HEK293T (cell line): ENCODE data around the gene VAV2.

ENCODE experiments used
- ARNT ChIP-seq: fragments of 450-650 bp; IDR thresholded peaks from 2 replicates; pipeline ENCODE4 v1.6.1; 2017; ENCODE audit warnings: mild to moderate bottlenecking
- BHLHE40 ChIP-seq: fragments of 450-650 bp; IDR thresholded peaks from 2 replicates; pipeline ENCODE4 v1.6.1; 2016; ENCODE audit warnings: mild to moderate bottlenecking, moderate library complexity, borderline replicate concordance
- ELF4 ChIP-seq: fragments of 450-650 bp; IDR thresholded peaks from 2 replicates; pipeline ENCODE4 v1.6.1; 2017; ENCODE audit warnings: antibody characterized with exemption
- FOXA1 ChIP-seq: fragments of 450-650 bp; IDR thresholded peaks from 2 replicates; pipeline ENCODE4 v1.6.1; 2016; ENCODE audit warnings: mild to moderate bottlenecking
- FOXK2 ChIP-seq: fragments of 450-650 bp; IDR thresholded peaks from 2 replicates; pipeline ENCODE4 v1.6.1; 2016; ENCODE audit warnings: mild to moderate bottlenecking
- FOXM1 ChIP-seq: fragments of 450-650 bp; IDR thresholded peaks from 2 replicates; pipeline ENCODE4 v1.6.1; 2017; ENCODE audit warnings: mild to moderate bottlenecking, borderline replicate concordance
- HDGF ChIP-seq: fragments of 450-650 bp; IDR thresholded peaks from 2 replicates; pipeline ENCODE4 v1.6.1; 2017; ENCODE audit warnings: antibody characterized with exemption, borderline replicate concordance
- L3MBTL2 ChIP-seq: fragments of 450-650 bp; conservative IDR thresholded peaks from 2 replicates; pipeline ENCODE4 v1.6.1; 2016; ENCODE audit warnings: mild to moderate bottlenecking
- LEF1 ChIP-seq: fragments of 450-650 bp; IDR thresholded peaks from 2 replicates; pipeline ENCODE4 v1.6.1; 2017; ENCODE audit warnings: mild to moderate bottlenecking, borderline replicate concordance
- NFRKB ChIP-seq: fragments of 450-650 bp; IDR thresholded peaks from 2 replicates; pipeline ENCODE4 v1.6.1; 2016; ENCODE audit warnings: mild to moderate bottlenecking, moderate library complexity
- SP1 ChIP-seq: fragments of 450-650 bp; IDR thresholded peaks from 2 replicates; pipeline ENCODE4 v1.6.1; 2017
- SUZ12 ChIP-seq: fragments of 450-650 bp; IDR thresholded peaks from 2 replicates; pipeline ENCODE4 v1.6.1; 2016; ENCODE audit warnings: mild to moderate bottlenecking
- ZNF384 ChIP-seq: fragments of 450-650 bp; IDR thresholded peaks from 2 replicates; pipeline ENCODE4 v1.6.1; 2016
- TF ChIP-seq, protein P1 (sequence below): fragments of 450-650 bp; IDR thresholded peaks from 2 replicates; pipeline ENCODE4 v1.6.1; 2016

GRCh38 chr9:133886563-133887501 lies 105.3 kb downstream of the VAV2 start:
- TF ChIP-seq SP1, result no peak
- no peak for TF ChIP-seq ELF4
- TF ChIP-seq HDGF, result no peak
- TF ChIP-seq ARNT, result no peak
- TF ChIP-seq LEF1, result no peak
- TF ChIP-seq FOXM1, result no peak
- TF ChIP-seq ZNF384, result no peak
- TF ChIP-seq NFRKB, result no peak
- TF ChIP-seq, protein P1, sequence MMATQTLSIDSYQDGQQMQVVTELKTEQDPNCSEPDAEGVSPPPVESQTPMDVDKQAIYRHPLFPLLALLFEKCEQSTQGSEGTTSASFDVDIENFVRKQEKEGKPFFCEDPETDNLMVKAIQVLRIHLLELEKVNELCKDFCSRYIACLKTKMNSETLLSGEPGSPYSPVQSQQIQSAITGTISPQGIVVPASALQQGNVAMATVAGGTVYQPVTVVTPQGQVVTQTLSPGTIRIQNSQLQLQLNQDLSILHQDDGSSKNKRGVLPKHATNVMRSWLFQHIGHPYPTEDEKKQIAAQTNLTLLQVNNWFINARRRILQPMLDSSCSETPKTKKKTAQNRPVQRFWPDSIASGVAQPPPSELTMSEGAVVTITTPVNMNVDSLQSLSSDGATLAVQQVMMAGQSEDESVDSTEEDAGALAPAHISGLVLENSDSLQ, result no peak
- TF ChIP-seq SUZ12, result no peak
- no peak for TF ChIP-seq FOXK2
- no peak for TF ChIP-seq BHLHE40
- TF ChIP-seq FOXA1, result no peak
- no peak for TF ChIP-seq L3MBTL2
